Measurements from ENCODE around the gene PLOD1. TPM values are rescaled to one million over a fixed set of nuclear protein-coding genes. Genes with fewer than 3 reads are reported as not detected.

PLOD1 gene
- total RNA-seq, 1 experiment from 2014 or later = 94.8 TPM

DNA sequence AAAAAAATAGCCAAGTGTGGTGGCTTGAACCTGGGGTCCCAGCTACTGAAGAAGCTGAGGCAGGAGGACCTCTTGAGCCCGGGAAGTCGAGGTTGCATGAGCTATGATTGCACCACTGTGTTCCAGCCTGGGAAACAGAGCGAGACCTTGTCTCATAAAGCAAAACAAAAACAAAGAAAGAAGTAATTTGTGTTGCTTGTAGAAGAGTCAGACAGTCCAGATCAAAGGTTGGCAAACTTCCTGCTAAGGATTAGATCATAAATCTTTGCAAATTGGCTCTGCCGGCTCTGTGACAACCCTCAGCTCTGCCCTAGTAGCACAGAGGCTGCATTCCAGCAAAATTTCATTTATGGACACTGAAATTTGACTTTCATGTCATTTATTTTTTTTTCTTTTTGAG, 26.7 kb downstream of the PLOD1 start:
- POLR2A ChIA-PET (ENCODE audit: low non-redundant PET) = no interaction called here
- peak overlapping the region; percentile 23 for H3K27ac ChIP-seq (ENCODE audit: low read depth, low read length, poor library complexity, severe bottlenecking)
- H3K27me3 ChIP-seq (replicated peaks; ENCODE audit: insufficient read depth, low read depth, low read length, poor library complexity) = no peaks in the 10 kb centered on the region
- intact Hi-C loops (cut with micrococcal nuclease; ENCODE audit: unreplicated experiment) = no loop called here
- peaks cover 72% of the 10 kb centered on the region for H3K36me3 ChIP-seq (ENCODE audit: insufficient read depth, low read length, poor library complexity, severe bottlenecking)
- no peak for TF ChIP-seq EZH2 (IDR thresholded peaks at IDR 0.05; ENCODE audit: borderline replicate concordance, low read depth, low read length, poor library complexity, severe bottlenecking)
- no peak for TF ChIP-seq CTCF (conservative IDR thresholded peaks at IDR 0.05; ENCODE audit: low read depth, low read length)
- DNase-seq (ENCODE audit: low spot score) = peak; percentile 48
- no peaks in the 10 kb centered on the region for H3K9me3 ChIP-seq (ENCODE audit: low read depth, low read length, poor library complexity, severe bottlenecking)
- CTCF ChIA-PET = interaction anchor here (0.6 kb wide), 1 partner anchor 317 kb away, joined by 7 read pairs; no protein-coding TSS in a partner anchor
- BruUV-seq (replicated peaks) = no TSS peak
- no peak overlapping the region for H3K4me3 ChIP-seq (ENCODE audit: low read depth, low read length, poor library complexity, severe bottlenecking)
- H3K4me1 ChIP-seq (ENCODE audit: insufficient read depth, low read length, poor library complexity, severe bottlenecking) = peaks cover 3% of the 10 kb centered on the region

DNA sequence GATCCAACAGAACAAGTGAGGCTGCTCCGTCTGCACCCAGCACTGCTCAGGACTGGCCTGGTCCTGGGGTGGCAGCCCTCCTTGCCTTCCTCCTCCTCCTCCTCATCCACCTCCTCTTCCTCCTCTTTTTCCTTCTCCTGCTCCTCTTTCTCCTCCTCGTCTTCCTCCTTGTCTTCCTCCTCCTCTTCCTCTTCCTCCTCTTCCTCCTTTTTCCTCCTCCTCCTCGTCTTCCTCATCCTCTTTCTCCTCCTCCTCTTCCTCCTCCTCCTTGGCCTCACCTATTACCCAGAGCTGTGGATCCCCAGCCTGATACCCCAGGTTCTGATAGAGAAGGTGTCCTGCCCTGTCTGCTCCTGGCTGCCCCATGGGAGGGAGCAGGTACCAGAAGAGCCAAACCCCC, 29.1 kb downstream of the PLOD1 start:
- H3K9me3 ChIP-seq (ENCODE audit: low read depth, low read length, poor library complexity, severe bottlenecking) = no peaks in the 10 kb centered on the region
- H3K4me3 ChIP-seq (ENCODE audit: low read depth, low read length, poor library complexity, severe bottlenecking) = no peak overlapping the region
- H3K4me1 ChIP-seq (ENCODE audit: insufficient read depth, low read length, poor library complexity, severe bottlenecking) = peaks cover 3% of the 10 kb centered on the region
- H3K36me3 ChIP-seq (ENCODE audit: insufficient read depth, low read length, poor library complexity, severe bottlenecking) = peaks cover 52% of the 10 kb centered on the region
- BruUV-seq (replicated peaks) = no TSS peak
- POLR2A ChIA-PET (ENCODE audit: low non-redundant PET) = no interaction called here
- intact Hi-C loops (cut with micrococcal nuclease; ENCODE audit: unreplicated experiment) = no loop called here
- CTCF ChIA-PET = no interaction called here
- H3K27ac ChIP-seq (ENCODE audit: low read depth, low read length, poor library complexity, severe bottlenecking) = no peak overlapping the region
- no peaks in the 10 kb centered on the region for H3K27me3 ChIP-seq (replicated peaks; ENCODE audit: insufficient read depth, low read depth, low read length, poor library complexity)
- TF ChIP-seq CTCF (conservative IDR thresholded peaks at IDR 0.05; ENCODE audit: low read depth, low read length) (no peak), EZH2 (IDR thresholded peaks at IDR 0.05; ENCODE audit: borderline replicate concordance, low read depth, low read length, poor library complexity, severe bottlenecking) (no peak)
- no peak for DNase-seq (ENCODE audit: low spot score)

GRCh38 chr1:11964656-11965055, 30.1 kb downstream of the PLOD1 start:
- intact Hi-C loops (cut with micrococcal nuclease; ENCODE audit: unreplicated experiment) = no loop called here
- no peak for DNase-seq (ENCODE audit: low spot score)
- no TSS peak for BruUV-seq (replicated peaks)

More at GRCh38 chr1:11964656-11965055, 30.1 kb downstream of the PLOD1 start:
- H3K9me3 ChIP-seq (ENCODE audit: low read depth, low read length, poor library complexity, severe bottlenecking) = no peaks in the 10 kb centered on the region
- ChIA-PET CTCF (no interaction called here), POLR2A (ENCODE audit: low non-redundant PET) (no interaction called here)
- no peak overlapping the region for H3K27ac ChIP-seq (ENCODE audit: low read depth, low read length, poor library complexity, severe bottlenecking)
- no peaks in the 10 kb centered on the region for H3K27me3 ChIP-seq (replicated peaks; ENCODE audit: insufficient read depth, low read depth, low read length, poor library complexity)
- no peak overlapping the region for H3K4me3 ChIP-seq (ENCODE audit: low read depth, low read length, poor library complexity, severe bottlenecking)
- peaks cover 3% of the 10 kb centered on the region for H3K4me1 ChIP-seq (ENCODE audit: insufficient read depth, low read length, poor library complexity, severe bottlenecking)
- peaks cover 54% of the 10 kb centered on the region for H3K36me3 ChIP-seq (ENCODE audit: insufficient read depth, low read length, poor library complexity, severe bottlenecking)
- no peak for TF ChIP-seq CTCF (conservative IDR thresholded peaks at IDR 0.05; ENCODE audit: low read depth, low read length)
- TF ChIP-seq EZH2 (IDR thresholded peaks at IDR 0.05; ENCODE audit: borderline replicate concordance, low read depth, low read length, poor library complexity, severe bottlenecking) = no peak

Data from A673 (cell line).